Measurements from ENCODE around the gene CELSR1. TPM values are rescaled to one million over a fixed set of nuclear protein-coding genes. Genes with fewer than 3 reads are reported as not detected.

CELSR1 gene
- total RNA-seq, 1 experiment from 2014 or later = 5.3 TPM

DNA sequence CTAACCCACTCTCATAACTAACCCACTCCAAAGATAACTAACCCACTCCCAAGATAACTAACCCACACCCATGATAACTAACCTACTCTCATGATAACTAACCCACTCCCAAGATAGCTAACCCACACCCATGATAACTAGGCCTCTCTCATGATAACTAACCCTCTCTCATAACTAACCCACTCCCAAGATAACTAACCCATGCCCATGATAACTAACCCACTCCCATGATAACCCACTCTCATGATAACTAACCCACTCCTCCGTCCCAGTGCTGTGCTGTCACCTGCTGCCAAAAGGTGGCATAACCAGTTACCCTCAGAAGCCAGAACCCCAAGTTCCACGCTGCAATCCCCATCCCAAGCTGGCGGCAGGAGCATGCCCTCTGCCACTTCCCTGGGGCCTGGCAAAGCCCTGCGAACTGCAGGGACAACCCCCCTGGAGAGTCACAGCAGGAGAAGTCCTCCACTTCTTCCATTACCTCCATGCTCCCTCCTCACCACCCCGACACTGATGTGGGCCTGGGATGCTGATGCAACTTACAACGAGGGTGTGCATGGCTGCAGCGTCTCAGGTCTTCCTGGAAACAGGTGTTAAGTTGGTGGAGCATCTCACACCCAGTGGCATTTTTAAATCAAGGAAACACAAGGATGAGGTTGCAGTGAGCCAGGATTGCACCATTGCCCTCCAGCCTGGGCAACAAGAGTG is 30.8 kb upstream of the CELSR1 start:
- DNase-seq = no peak
- no peaks in the 10 kb centered on the region for H3K36me3 ChIP-seq (replicated peaks; ENCODE audit: control insufficient read depth, insufficient read depth, low read length)
- no peak overlapping the region for H3K4me3 ChIP-seq (ENCODE audit: insufficient read depth, low read depth, low read length)
- H3K27me3 ChIP-seq (ENCODE audit: control insufficient read depth, insufficient read depth, low read length) = no peaks in the 10 kb centered on the region

DNA sequence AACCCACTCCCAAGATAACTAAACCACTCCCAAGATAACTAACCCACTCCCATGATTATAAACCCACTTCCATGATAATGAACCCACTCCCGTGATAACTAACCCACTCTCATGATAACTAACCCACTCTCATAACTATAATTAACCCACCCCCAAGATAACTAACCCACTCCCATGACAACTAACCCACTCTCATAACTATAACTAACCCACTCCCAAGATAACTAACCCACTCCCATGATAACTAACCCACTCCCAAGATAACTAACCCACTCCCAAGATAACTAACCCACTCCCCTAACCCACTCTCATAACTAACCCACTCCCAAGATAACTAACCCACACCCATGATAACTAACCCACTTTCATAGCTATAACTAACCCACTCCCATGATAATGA is 30.1 kb upstream of the CELSR1 start:
- H3K4me3 ChIP-seq (ENCODE audit: insufficient read depth, low read depth, low read length) = no peak overlapping the region
- no peaks in the 10 kb centered on the region for H3K27me3 ChIP-seq (ENCODE audit: control insufficient read depth, insufficient read depth, low read length)
- DNase-seq = no peak
- H3K36me3 ChIP-seq (replicated peaks; ENCODE audit: control insufficient read depth, insufficient read depth, low read length) = no peaks in the 10 kb centered on the region

DNA sequence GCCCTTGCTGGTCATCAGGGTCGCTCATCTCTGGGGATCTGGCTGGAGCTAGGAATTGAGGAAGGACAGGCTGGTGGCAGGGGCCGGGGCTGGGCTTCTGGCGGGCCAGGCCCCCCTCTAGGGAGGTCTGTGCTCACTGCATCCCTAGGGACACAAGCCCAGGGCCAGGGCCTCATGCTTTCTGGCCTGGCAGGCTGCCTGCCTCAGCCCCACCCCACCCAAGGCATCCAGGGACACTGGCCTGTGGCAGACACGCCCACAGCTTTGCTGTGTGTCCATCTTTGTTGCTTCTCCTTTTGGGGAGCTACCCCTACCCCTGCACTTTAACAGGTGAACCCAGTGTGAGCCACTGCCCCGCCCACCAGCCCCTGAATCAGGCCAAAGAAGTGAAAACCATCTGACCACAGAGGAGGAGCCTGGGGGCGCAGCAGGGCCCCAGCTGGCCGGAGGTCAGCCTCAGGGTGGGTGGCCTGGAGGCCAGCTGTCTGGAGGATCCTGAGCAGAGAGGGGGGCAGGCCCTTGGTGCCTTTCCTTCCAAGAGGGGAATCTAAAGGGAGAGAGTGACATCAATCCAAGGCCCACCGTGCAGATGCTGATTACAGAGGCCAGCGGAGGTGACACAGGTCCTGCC is 26.8 kb upstream of the CELSR1 start:
- Histone ChIP-seq H3K4me3 (ENCODE audit: insufficient read depth, low read depth, low read length) (no peak overlapping the region), H3K27me3 (ENCODE audit: control insufficient read depth, insufficient read depth, low read length) (no peaks in the 10 kb centered on the region), H3K36me3 (replicated peaks; ENCODE audit: control insufficient read depth, insufficient read depth, low read length) (no peaks in the 10 kb centered on the region)
- no peak for DNase-seq

DNA sequence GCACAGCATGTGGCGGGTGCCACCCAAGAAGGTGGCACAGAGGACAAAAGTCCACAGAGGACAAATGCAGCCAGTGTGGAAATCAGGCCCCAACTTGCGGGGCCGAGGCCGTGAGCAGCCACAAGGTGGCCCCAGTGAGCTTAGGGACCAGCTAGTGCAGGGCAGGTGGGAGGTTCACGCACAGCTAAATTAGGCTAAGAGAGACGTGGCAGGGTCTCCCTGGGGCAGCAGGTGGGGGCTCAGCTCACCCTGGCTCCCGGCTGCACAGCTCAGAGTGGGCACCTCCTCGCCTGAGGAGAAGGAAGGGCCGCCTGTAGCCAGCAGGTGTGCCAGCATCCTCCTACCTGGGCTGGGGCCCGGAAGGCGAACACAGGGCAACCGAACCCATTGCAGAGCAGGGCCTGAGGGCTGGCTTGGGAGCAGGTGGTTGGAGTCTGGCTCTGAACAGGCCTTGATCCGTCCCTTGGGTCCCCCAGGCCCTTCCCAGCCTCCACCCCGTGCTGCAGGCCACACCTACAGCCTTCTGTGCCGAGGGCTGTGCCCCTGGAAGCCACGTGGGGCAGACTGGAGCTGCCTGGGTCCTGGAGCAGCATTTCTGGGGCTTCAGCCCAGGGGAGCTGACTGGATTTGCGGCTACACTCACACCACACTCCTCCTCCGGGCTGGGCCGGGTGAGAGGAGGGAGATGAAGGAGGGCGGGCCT is 26.1 kb upstream of the CELSR1 start:
- peak; percentile 95 for DNase-seq
- Histone ChIP-seq H3K4me3 (ENCODE audit: insufficient read depth, low read depth, low read length) (no peak overlapping the region), H3K27me3 (ENCODE audit: control insufficient read depth, insufficient read depth, low read length) (no peaks in the 10 kb centered on the region)

DNA sequence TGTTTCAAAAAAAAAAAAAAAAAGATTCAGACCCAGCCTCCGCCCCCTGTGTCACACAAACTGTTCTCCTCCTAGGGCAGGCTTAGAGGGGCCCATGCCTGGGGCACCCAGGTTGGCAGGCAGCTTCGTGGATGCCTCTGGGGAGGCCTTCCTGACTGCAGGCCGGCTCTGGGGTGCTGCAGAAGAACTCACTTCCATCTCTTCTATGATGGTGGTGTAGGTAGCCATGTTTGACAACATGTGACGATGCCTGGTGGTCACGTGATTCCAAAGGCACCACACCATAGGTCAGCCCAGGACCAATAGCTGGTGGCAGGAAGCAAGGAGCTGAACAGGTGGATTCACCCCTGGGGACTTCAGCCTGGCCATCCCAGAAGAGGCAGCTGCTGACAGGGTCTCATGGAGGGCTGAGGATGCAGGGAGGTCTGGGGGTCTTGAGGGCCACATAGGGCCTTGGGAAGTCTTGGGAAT is 24.1 kb upstream of the CELSR1 start:
- Histone ChIP-seq H3K4me3 (ENCODE audit: insufficient read depth, low read depth, low read length) (no peak overlapping the region), H3K27me3 (ENCODE audit: control insufficient read depth, insufficient read depth, low read length) (no peaks in the 10 kb centered on the region), H3K36me3 (replicated peaks; ENCODE audit: control insufficient read depth, insufficient read depth, low read length) (no peaks in the 10 kb centered on the region)
- DNase-seq = peak; percentile 88

More for the DNA sequence above, 26.1 kb upstream of the CELSR1 start:
- H3K36me3 ChIP-seq (replicated peaks; ENCODE audit: control insufficient read depth, insufficient read depth, low read length) = no peaks in the 10 kb centered on the region

DNA sequence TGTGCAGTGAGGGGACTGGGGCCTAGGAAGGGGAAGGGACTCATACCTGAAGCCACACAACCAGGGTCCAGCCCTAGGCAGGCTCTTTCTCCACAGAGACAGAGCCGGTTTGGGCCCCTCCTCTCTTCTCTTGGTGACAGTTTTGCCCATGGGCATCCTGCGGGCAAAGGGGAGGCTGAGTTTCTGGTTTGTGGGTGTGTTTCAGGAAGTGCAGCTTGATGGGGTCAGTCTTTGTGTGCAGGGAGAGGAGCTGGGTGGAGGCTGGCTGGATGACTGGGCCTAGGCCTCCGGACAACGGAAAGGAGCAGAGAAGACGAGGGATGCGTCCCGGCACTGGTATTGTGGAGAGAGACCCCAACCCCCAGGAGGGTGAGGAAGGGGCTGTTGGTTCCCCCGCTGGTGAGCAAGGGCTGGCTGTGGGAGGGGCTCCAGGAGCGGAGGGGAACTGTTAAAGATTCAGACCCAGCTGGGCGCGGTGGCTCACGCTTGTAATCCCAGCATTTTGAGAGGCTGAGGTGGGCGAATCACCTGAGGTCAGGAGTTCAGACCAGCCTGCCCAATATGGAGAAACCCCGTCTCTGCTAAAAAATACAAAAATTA is 23.4 kb upstream of the CELSR1 start:
- Histone ChIP-seq H3K36me3 (replicated peaks; ENCODE audit: control insufficient read depth, insufficient read depth, low read length) (no peaks in the 10 kb centered on the region), H3K4me3 (ENCODE audit: insufficient read depth, low read depth, low read length) (no peak overlapping the region), H3K27me3 (ENCODE audit: control insufficient read depth, insufficient read depth, low read length) (no peaks in the 10 kb centered on the region)
- DNase-seq = no peak

DNA sequence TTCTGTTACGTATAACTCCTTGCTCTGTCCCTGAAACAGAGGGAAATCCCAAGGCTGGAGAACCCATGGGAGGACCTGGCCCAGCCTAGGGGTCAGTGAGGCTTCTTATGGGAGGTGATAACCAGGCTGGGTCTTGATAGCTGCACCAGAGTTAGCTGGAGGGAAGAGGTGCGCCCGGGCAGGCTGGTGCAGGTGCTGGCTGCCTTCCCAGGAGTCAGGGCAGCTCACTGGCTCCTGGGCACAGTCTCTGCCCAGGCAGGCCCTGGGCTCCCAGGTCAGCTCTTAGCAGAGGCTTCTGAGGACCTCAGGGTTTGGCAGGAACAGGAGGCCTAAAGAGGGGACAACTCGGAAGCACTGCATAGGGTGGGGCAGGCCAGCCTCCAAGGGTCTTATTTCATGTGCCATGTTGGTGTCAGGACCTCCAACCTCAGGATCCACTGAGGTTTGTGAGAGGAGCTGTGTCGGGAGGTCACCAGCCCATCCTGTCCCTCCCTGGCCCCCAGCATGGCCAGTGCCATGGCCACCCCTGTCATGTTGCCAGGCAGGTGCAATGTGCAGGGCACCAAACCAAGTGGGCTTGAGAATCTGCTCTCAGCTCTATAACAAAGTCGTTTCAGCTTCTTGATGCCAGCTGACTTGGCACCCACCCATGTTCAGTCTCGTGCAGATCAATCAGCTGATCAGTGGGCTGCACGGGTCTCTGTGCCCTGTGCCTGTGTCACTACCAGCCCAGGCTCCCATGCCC is 20.5 kb upstream of the CELSR1 start:
- H3K36me3 ChIP-seq (replicated peaks; ENCODE audit: control insufficient read depth, insufficient read depth, low read length) = no peaks in the 10 kb centered on the region
- no peaks in the 10 kb centered on the region for H3K27me3 ChIP-seq (ENCODE audit: control insufficient read depth, insufficient read depth, low read length)
- H3K4me3 ChIP-seq (ENCODE audit: insufficient read depth, low read depth, low read length) = no peak overlapping the region
- no peak for DNase-seq

DNA sequence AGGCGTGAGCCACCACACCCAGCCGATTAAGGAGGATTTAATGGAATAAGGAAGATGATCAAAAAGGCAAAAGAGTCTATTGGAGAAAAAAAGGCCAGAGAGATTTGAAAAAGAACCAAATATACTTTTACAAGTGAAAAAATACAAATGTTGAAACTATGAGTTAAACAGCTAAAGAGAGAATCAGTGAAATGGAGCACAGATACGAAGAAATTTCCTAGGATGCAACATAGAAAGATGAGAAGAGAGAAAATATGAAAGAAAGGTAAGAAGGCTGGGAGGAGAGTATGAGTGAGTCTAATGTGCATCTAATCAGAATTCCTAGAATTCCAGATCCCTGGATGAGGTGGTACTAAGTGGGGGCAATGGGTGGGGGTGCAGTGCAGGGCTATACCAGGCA is 19.4 kb upstream of the CELSR1 start:
- no peak for DNase-seq

DNA sequence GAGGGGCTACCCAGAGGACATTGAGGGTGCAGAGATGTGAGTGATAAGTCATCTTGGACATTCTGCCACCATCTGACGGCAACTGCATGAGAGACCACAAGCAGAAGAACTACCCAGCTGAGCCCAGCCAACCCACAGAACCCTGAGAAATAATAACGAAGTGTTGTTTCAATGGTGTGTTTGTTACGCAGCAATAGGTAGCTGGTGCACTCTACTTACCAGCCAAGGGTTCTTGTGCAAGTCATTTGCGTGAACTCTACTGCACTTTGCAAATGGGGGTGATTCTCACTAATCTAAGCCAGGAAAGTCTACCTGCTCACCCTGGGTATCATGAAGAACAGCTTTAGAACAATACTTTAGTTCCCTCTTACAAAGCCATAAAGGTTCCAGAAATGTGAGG is 15.8 kb upstream of the CELSR1 start:
- H3K36me3 ChIP-seq (replicated peaks; ENCODE audit: control insufficient read depth, insufficient read depth, low read length) = no peaks in the 10 kb centered on the region
- no peak overlapping the region for H3K4me3 ChIP-seq (ENCODE audit: insufficient read depth, low read depth, low read length)
- no peaks in the 10 kb centered on the region for H3K27me3 ChIP-seq (ENCODE audit: control insufficient read depth, insufficient read depth, low read length)
- no peak for DNase-seq

More for the DNA sequence above, 19.4 kb upstream of the CELSR1 start:
- Histone ChIP-seq H3K4me3 (ENCODE audit: insufficient read depth, low read depth, low read length) (no peak overlapping the region), H3K27me3 (ENCODE audit: control insufficient read depth, insufficient read depth, low read length) (no peaks in the 10 kb centered on the region), H3K36me3 (replicated peaks; ENCODE audit: control insufficient read depth, insufficient read depth, low read length) (no peaks in the 10 kb centered on the region)

DNA sequence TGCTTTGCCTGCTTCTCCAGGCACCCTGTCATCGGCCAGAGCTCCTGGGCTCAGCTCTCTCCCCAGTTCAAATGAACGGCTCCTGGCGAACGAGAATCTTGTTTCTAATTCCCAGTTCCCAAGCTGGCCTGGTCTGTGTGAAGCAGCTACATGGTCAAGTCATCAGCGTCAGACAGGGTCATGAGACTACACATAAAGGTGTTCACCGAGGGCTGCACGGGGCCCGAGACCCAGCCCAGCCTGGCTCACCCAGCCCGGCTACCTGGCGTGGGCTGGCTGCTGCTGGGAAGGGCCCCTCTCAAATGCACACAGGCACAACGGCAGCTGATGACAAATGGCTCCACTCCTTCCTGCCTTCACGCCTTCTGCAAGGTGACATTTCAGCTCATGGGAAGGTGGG is 14.6 kb upstream of the CELSR1 start:
- Histone ChIP-seq H3K4me3 (ENCODE audit: insufficient read depth, low read depth, low read length) (no peak overlapping the region), H3K27me3 (ENCODE audit: control insufficient read depth, insufficient read depth, low read length) (no peaks in the 10 kb centered on the region), H3K36me3 (replicated peaks; ENCODE audit: control insufficient read depth, insufficient read depth, low read length) (no peaks in the 10 kb centered on the region)
- DNase-seq = no peak

DNA sequence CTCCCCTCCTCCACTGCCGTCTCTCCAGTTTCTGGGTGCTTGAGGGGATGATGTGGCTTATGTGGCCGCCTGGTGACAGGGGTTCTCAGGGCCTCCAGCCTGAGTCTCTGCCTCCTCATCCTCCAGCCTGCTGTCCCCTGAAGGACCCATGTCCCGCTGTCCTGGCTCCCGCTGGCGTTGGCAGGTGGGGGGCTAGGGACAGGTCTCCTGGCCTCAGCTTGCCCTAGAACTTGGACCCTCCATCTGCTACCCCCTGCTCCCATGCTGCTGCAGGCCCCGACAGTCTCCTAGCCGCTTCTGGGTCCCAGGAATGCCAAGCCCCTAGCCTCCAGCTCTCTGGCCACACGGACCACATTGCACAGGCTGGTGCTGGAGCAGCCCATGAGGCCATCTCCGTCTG is 13.9 kb upstream of the CELSR1 start:
- no peak for DNase-seq
- H3K4me3 ChIP-seq (ENCODE audit: insufficient read depth, low read depth, low read length) = no peak overlapping the region

DNA sequence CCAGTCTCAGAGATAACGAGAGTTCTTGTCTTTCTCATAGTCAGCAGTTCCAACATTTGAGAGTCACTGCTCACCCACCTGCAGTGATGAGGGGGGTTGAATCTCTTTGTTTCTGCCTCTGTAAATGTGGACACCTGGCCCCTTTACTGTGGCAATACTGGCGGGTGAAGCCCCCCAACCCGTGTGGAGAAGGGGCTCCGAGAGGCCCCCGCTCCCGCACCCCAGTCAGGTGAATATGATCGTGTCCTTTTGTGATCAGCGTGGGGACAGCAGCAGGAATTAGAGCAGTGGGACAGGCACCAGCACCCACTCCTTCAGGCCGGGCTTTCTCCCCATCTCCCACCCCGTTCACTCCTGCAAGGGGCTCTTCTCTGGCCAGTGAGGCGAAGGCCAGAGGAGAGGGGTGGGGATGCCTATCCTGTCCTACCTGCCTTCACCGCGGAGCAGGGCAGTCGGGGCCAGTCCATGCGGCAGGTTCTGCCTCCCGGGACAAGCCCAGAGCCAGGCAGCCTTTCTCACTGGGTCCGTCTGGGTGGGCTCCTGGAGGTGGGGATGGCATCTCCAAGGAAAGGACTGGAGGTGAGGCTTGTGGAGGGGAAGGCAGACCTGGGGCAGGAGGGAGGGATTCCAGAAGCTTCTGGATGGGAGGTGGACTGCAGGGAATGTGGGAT is 12.7 kb upstream of the CELSR1 start:
- no peaks in the 10 kb centered on the region for H3K36me3 ChIP-seq (replicated peaks; ENCODE audit: control insufficient read depth, insufficient read depth, low read length)
- no peak for DNase-seq
- no peaks in the 10 kb centered on the region for H3K27me3 ChIP-seq (ENCODE audit: control insufficient read depth, insufficient read depth, low read length)

More for the DNA sequence above, 13.9 kb upstream of the CELSR1 start:
- no peaks in the 10 kb centered on the region for H3K36me3 ChIP-seq (replicated peaks; ENCODE audit: control insufficient read depth, insufficient read depth, low read length)
- H3K27me3 ChIP-seq (ENCODE audit: control insufficient read depth, insufficient read depth, low read length) = no peaks in the 10 kb centered on the region

DNA sequence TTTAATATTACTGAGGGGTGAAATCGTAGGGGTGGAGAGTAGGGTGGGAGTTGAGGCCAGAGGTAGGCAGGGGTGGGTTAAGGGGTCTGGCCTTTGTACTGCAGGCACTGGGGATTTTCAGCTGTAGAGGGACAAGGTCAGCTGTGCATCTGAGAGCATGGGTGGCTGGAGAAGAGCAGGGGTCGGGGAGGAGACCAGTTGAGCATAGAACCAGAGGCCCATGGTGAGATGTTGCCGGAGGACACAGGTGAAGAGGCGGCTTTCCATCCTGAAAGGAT is 12.1 kb upstream of the CELSR1 start:
- Histone ChIP-seq H3K27me3 (ENCODE audit: control insufficient read depth, insufficient read depth, low read length) (no peaks in the 10 kb centered on the region), H3K36me3 (replicated peaks; ENCODE audit: control insufficient read depth, insufficient read depth, low read length) (no peaks in the 10 kb centered on the region), H3K4me3 (ENCODE audit: insufficient read depth, low read depth, low read length) (no peak overlapping the region)
- no peak for DNase-seq

More for the DNA sequence above, 12.7 kb upstream of the CELSR1 start:
- no peak overlapping the region for H3K4me3 ChIP-seq (ENCODE audit: insufficient read depth, low read depth, low read length)

DNA sequence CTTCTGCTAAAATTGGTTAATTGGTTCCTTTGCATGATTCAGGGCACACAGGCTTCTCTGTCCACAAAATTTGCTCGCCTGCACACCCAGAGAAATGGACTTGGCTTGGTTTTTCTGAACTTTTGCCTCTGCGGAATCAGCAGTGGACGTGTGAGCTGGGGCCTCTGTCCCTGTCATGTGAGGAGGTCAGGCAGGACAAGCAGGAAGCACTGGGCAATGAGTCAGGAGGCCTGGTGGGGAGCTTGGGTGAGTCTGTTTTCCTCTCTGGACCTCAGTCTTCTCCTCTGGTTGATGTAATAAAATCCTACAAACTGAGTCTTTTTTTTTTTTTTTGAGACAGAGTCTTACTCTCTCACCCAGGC is 10.4 kb upstream of the CELSR1 start:
- no peaks in the 10 kb centered on the region for H3K36me3 ChIP-seq (replicated peaks; ENCODE audit: control insufficient read depth, insufficient read depth, low read length)
- no peaks in the 10 kb centered on the region for H3K27me3 ChIP-seq (ENCODE audit: control insufficient read depth, insufficient read depth, low read length)
- H3K4me3 ChIP-seq (ENCODE audit: insufficient read depth, low read depth, low read length) = no peak overlapping the region
- no peak for DNase-seq
